ENCODE measurements around the gene COL8A1.

The COL8A1 gene

GRCh38 chr3:99758502-99759177, 120.2 kb downstream of the COL8A1 start:
- Histone ChIP-seq H3K79me2 (no peaks in the 10 kb centered on the region), H3K4me1 (no peaks in the 10 kb centered on the region), H2AFZ (no peak overlapping the region), H3K9me3 (ENCODE audit: control insufficient read depth, low read length) (no peaks in the 10 kb centered on the region), H3K4me2 (ENCODE audit: low read length) (no peak overlapping the region), H3K4me3 (ENCODE audit: low read depth, low read length) (no peak overlapping the region), H3K36me3 (ENCODE audit: control insufficient read depth, insufficient read depth, low read length) (no peaks in the 10 kb centered on the region), H3K27me3 (ENCODE audit: control insufficient read depth, insufficient read depth, low read length) (no peaks in the 10 kb centered on the region), H3K27ac (no peak overlapping the region), H3K9ac (no peak overlapping the region)
- no peak for TF ChIP-seq CTCF (IDR thresholded peaks at IDR 0.05)

DNA sequence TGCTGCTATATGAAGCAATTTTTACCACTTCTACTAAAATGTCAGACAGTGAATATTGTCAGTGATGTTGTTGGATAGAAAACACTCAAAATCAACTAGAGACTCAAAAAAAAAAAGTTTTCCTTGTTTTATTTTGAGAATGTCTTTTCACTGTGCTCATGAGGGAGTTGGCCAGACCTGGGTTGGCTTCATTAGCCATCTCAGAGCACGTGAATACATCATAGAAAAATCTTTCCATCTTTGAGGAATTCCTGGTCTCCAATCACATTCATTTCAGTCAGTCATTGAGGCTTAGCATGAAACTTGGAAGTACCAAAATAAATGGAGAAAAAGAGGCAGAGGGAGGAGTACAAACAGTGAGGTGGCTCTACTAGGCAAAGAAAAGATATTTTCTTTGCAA, 121.6 kb downstream of the COL8A1 start:
- no peak overlapping the region for H3K4me3 ChIP-seq (ENCODE audit: low read depth, low read length)
- no peaks in the 10 kb centered on the region for H3K9me3 ChIP-seq (ENCODE audit: control insufficient read depth, low read length)
- no peak overlapping the region for H3K9ac ChIP-seq
- H3K4me2 ChIP-seq (ENCODE audit: low read length) = no peak overlapping the region
- H3K27me3 ChIP-seq (ENCODE audit: control insufficient read depth, insufficient read depth, low read length) = no peaks in the 10 kb centered on the region
- H3K36me3 ChIP-seq (ENCODE audit: control insufficient read depth, insufficient read depth, low read length) = no peaks in the 10 kb centered on the region
- H2AFZ ChIP-seq = no peak overlapping the region
- H3K27ac ChIP-seq = no peak overlapping the region
- TF ChIP-seq CTCF (IDR thresholded peaks at IDR 0.05) = no peak
- H3K4me1 ChIP-seq = no peaks in the 10 kb centered on the region
- no peaks in the 10 kb centered on the region for H3K79me2 ChIP-seq

- no peak overlapping the region for H3K27ac ChIP-seq
- no peak overlapping the region for H3K9ac ChIP-seq
Observed at GRCh38 chr3:99760629-99761028, 122.2 kb downstream of the COL8A1 start.

DNA sequence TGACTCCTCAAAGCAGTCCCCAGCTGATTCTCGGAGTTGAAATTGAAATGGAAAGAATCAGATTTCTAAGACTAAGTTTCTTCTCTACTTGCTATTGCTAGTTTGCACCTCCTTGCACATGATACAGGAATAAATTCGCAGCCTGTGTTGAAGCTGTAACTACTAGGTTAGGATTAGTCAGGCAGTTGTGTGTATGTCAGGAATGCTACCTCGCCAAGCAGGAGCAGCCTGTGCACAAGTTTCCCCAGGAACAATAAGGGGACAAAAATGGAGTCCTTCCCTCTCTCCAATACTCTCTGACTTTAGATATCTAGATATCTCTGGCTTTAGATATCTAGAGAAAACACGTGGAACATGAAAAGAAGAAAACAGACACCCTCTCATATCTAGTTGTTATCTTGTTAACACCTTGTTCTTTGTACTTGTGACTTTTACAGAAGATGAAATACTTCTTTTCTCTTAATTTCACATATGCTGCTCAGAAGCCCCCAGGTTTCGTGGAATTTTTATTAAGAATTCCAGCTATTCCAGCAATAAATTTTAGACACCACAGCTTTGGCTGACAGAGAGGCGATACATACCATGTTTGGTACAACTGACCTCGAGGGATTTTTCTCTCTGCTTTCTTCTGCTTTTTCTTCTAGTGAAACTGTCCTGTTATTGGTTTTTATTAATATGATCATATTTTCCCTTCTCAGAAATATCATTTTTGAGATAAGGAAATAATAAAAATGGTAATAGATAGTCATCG, 123.2 kb downstream of the COL8A1 start:
- no peaks in the 10 kb centered on the region for H3K9me3 ChIP-seq (ENCODE audit: control insufficient read depth, low read length)
- H2AFZ ChIP-seq = no peak overlapping the region
- no peaks in the 10 kb centered on the region for H3K27me3 ChIP-seq (ENCODE audit: control insufficient read depth, insufficient read depth, low read length)
- no peak overlapping the region for H3K27ac ChIP-seq
- no peaks in the 10 kb centered on the region for H3K79me2 ChIP-seq
- TF ChIP-seq CTCF (IDR thresholded peaks at IDR 0.05) = no peak
- H3K36me3 ChIP-seq (ENCODE audit: control insufficient read depth, insufficient read depth, low read length) = no peaks in the 10 kb centered on the region
- H3K4me2 ChIP-seq (ENCODE audit: low read length) = no peak overlapping the region
- no peak overlapping the region for H3K9ac ChIP-seq
- H3K4me3 ChIP-seq (ENCODE audit: low read depth, low read length) = no peak overlapping the region
- no peaks in the 10 kb centered on the region for H3K4me1 ChIP-seq

More at GRCh38 chr3:99760629-99761028, 122.2 kb downstream of the COL8A1 start:
- Histone ChIP-seq H3K27me3 (ENCODE audit: control insufficient read depth, insufficient read depth, low read length) (no peaks in the 10 kb centered on the region), H3K4me1 (no peaks in the 10 kb centered on the region), H3K79me2 (no peaks in the 10 kb centered on the region), H3K36me3 (ENCODE audit: control insufficient read depth, insufficient read depth, low read length) (no peaks in the 10 kb centered on the region), H3K4me3 (ENCODE audit: low read depth, low read length) (no peak overlapping the region), H3K9me3 (ENCODE audit: control insufficient read depth, low read length) (no peaks in the 10 kb centered on the region), H3K4me2 (ENCODE audit: low read length) (no peak overlapping the region), H2AFZ (no peak overlapping the region)
- TF ChIP-seq CTCF (IDR thresholded peaks at IDR 0.05) = no peak

Data from parathyroid adenoma (tissue), 2 donors.